ENCODE measurements around the gene HAO2.
A peak's percentile ranks its signal among the peaks of the same experiment; 100 is the strongest.
"Not testable (repeated sequence)": the region's sequence is repeated elsewhere in the genome, so short reads cannot be mapped to it uniquely, and the experiment has no call there.

HAO2 gene

GRCh38 chr1:119367432-119368124, 1.0 kb upstream of the HAO2 start:
- Histone ChIP-seq H3K9ac (ENCODE audit: low read length) (no peak overlapping the region), H3K27me3 (replicated peaks; ENCODE audit: control insufficient read depth, insufficient read depth, low read length) (peaks cover 4% of the 10 kb centered on the region), H3K4me1 (ENCODE audit: control insufficient read depth, insufficient read depth, low read length) (peaks cover 5% of the 10 kb centered on the region), H3K36me3 (ENCODE audit: control insufficient read depth, insufficient read depth, low read length, severe bottlenecking) (no peaks in the 10 kb centered on the region), H3K9me3 (ENCODE audit: control insufficient read depth, low read length) (no peaks in the 10 kb centered on the region), H3K4me3 (ENCODE audit: low read length) (no peak overlapping the region)
- DNase-seq (ENCODE audit: low read depth), result peak; percentile 79

DNA sequence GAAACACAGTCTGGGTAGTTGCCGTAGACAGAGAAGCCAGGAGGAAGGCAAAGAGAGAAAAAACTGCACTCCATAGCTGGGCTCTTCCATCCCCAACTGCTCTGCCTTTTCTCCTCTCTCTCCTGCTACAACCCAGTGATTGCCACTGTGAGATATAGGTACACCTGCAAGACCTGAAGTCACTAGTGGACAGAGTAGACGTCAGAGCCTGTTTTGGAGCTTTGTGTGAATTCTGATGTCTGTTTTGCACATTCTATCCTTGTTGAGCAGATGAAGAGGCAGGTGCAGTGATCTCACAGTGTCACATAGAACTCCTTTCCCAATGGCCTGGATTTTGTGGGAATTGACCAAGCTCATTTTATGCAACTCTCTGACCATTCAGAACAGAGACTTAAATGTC, 2.2 kb downstream of the HAO2 start:
- Histone ChIP-seq H3K4me3 (ENCODE audit: low read length) (no peak overlapping the region), H3K9ac (ENCODE audit: low read length) (no peak overlapping the region), H3K4me1 (ENCODE audit: control insufficient read depth, insufficient read depth, low read length) (peaks cover 7% of the 10 kb centered on the region), H3K36me3 (ENCODE audit: control insufficient read depth, insufficient read depth, low read length, severe bottlenecking) (no peaks in the 10 kb centered on the region), H3K27me3 (replicated peaks; ENCODE audit: control insufficient read depth, insufficient read depth, low read length) (peaks cover 4% of the 10 kb centered on the region), H3K9me3 (ENCODE audit: control insufficient read depth, low read length) (no peaks in the 10 kb centered on the region)
- no peak for DNase-seq (ENCODE audit: low read depth)

GRCh38 chr1:119371815-119372214, 3.2 kb downstream of the HAO2 start:
- Histone ChIP-seq H3K27me3 (replicated peaks; ENCODE audit: control insufficient read depth, insufficient read depth, low read length) (peaks cover 4% of the 10 kb centered on the region), H3K9ac (ENCODE audit: low read length) (no peak overlapping the region), H3K36me3 (ENCODE audit: control insufficient read depth, insufficient read depth, low read length, severe bottlenecking) (no peaks in the 10 kb centered on the region), H3K4me1 (ENCODE audit: control insufficient read depth, insufficient read depth, low read length) (peaks cover 7% of the 10 kb centered on the region), H3K9me3 (ENCODE audit: control insufficient read depth, low read length) (no peaks in the 10 kb centered on the region), H3K4me3 (ENCODE audit: low read length) (no peak overlapping the region)
- DNase-seq (ENCODE audit: low read depth), result no peak

DNA sequence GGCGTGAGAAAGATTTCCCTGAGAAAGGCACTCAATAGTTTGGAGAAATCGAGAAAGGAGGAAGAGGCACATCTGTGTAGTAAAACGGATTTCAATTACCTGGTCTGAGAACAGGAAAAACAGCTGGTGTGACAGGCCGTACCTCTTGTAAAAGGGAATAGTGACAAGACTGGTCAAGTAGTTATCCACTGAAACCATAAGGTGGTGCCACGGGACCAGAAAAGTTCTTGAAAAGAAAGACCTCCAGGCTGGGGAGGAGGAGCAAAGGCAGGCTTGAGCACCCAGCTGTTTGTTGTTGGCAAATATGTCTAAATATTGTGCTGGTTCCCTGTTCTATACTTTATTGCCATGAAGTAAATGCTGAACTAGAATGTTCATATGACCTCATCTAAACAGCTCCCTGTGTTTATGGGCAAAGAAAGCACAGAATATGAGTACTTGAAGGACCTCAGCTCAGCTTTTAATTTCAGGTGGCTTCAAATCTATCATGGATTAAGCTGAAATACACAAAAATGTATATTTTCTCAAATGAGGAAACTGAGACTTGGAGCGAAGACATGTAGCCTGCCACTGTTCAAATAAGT, 4.0 kb downstream of the HAO2 start:
- peak; percentile 18 for DNase-seq (ENCODE audit: low read depth)
- Histone ChIP-seq H3K9ac (ENCODE audit: low read length) (no peak overlapping the region), H3K9me3 (ENCODE audit: control insufficient read depth, low read length) (no peaks in the 10 kb centered on the region), H3K4me3 (ENCODE audit: low read length) (no peak overlapping the region), H3K27me3 (replicated peaks; ENCODE audit: control insufficient read depth, insufficient read depth, low read length) (peaks cover 4% of the 10 kb centered on the region), H3K36me3 (ENCODE audit: control insufficient read depth, insufficient read depth, low read length, severe bottlenecking) (no peaks in the 10 kb centered on the region), H3K4me1 (ENCODE audit: control insufficient read depth, insufficient read depth, low read length) (peaks cover 7% of the 10 kb centered on the region)

GRCh38 chr1:119373465-119373864, 4.9 kb downstream of the HAO2 start:
- Histone ChIP-seq H3K9me3 (ENCODE audit: control insufficient read depth, low read length) (no peaks in the 10 kb centered on the region), H3K36me3 (ENCODE audit: control insufficient read depth, insufficient read depth, low read length, severe bottlenecking) (no peaks in the 10 kb centered on the region), H3K27me3 (replicated peaks; ENCODE audit: control insufficient read depth, insufficient read depth, low read length) (peaks cover 4% of the 10 kb centered on the region), H3K4me1 (ENCODE audit: control insufficient read depth, insufficient read depth, low read length) (peaks cover 7% of the 10 kb centered on the region), H3K9ac (ENCODE audit: low read length) (no peak overlapping the region), H3K4me3 (ENCODE audit: low read length) (no peak overlapping the region)
- peak; percentile 10 for DNase-seq (ENCODE audit: low read depth)

DNA sequence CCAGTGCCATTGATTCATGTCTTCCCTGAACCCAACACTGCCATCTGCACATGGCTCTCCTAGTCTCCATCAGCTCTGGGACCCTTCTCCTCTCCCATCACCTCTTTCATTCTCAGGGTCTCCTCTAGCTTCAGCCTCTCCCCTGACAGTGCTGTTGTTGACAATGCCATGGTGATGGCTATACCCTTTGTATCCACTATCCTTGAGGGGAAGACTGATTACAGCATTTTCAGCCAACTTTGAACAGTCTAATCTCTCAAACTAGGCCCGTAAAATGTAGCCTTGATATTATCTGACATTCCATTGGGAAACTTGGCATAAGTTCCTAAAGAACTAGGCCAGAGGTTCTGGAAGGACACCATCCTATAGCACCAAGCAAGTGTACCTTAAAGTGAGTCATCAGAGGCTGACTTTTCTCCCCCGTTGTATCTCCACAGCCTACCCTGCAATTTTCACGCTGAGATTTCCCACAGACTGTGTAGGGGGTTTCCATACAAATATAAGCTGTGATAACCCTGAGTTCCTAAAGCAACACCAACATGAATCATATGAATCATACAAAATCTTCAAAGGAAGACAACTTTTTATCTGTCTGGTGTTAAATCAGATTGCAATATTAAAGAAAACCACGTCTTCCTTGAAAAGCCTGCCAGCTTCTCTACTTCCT, 5.8 kb downstream of the HAO2 start:
- Histone ChIP-seq H3K27me3 (replicated peaks; ENCODE audit: control insufficient read depth, insufficient read depth, low read length) (peaks cover 9% of the 10 kb centered on the region), H3K36me3 (ENCODE audit: control insufficient read depth, insufficient read depth, low read length, severe bottlenecking) (no peaks in the 10 kb centered on the region), H3K9me3 (ENCODE audit: control insufficient read depth, low read length) (no peaks in the 10 kb centered on the region), H3K4me3 (ENCODE audit: low read length) (no peak overlapping the region), H3K4me1 (ENCODE audit: control insufficient read depth, insufficient read depth, low read length) (peaks cover 7% of the 10 kb centered on the region), H3K9ac (ENCODE audit: low read length) (no peak overlapping the region)
- DNase-seq (ENCODE audit: low read depth), result no peak

DNA sequence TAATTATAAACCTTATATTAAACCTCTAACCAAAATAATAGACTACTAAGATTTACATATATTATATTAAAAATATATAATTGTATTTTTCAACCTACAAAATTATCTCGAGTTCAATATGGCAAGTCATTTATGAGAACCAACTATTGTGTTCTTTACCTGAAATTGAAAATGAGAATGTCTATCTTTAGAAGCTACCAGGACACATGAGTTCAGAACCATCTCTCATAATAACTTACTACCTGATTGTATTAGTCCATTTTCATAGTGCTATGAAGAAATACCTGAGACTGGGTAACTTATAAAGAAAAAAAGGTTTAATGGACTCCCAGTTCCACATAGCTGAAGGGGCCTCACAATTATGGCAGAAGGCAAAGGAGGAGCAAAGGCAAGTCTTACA, 6.8 kb downstream of the HAO2 start:
- Histone ChIP-seq H3K9ac (ENCODE audit: low read length) (no peak overlapping the region), H3K4me3 (ENCODE audit: low read length) (no peak overlapping the region), H3K27me3 (replicated peaks; ENCODE audit: control insufficient read depth, insufficient read depth, low read length) (peaks cover 17% of the 10 kb centered on the region)

GRCh38 chr1:119376594-119376993, 8.0 kb downstream of the HAO2 start:
- Histone ChIP-seq H3K36me3 (ENCODE audit: control insufficient read depth, insufficient read depth, low read length, severe bottlenecking) (no peaks in the 10 kb centered on the region), H3K27me3 (replicated peaks; ENCODE audit: control insufficient read depth, insufficient read depth, low read length) (peaks cover 15% of the 10 kb centered on the region), H3K4me3 (ENCODE audit: low read length) (no peak overlapping the region), H3K9me3 (ENCODE audit: control insufficient read depth, low read length) (no peaks in the 10 kb centered on the region), H3K4me1 (ENCODE audit: control insufficient read depth, insufficient read depth, low read length) (peaks cover 15% of the 10 kb centered on the region), H3K9ac (ENCODE audit: low read length) (no peak overlapping the region)
- no peak for DNase-seq (ENCODE audit: low read depth)

More for the DNA sequence above, 6.8 kb downstream of the HAO2 start:
- H3K9me3 ChIP-seq (ENCODE audit: control insufficient read depth, low read length), result no peaks in the 10 kb centered on the region
- no peak for DNase-seq (ENCODE audit: low read depth)
- H3K4me1 ChIP-seq (ENCODE audit: control insufficient read depth, insufficient read depth, low read length), result peaks cover 11% of the 10 kb centered on the region
- H3K36me3 ChIP-seq (ENCODE audit: control insufficient read depth, insufficient read depth, low read length, severe bottlenecking), result no peaks in the 10 kb centered on the region

GRCh38 chr1:119377594-119377993, 9.0 kb downstream of the HAO2 start:
- Histone ChIP-seq H3K27me3 (replicated peaks; ENCODE audit: control insufficient read depth, insufficient read depth, low read length) (peaks cover 15% of the 10 kb centered on the region), H3K4me1 (ENCODE audit: control insufficient read depth, insufficient read depth, low read length) (peaks cover 15% of the 10 kb centered on the region)
- H3K9ac ChIP-seq (ENCODE audit: low read length); DNase-seq (ENCODE audit: low read depth); H3K4me3 ChIP-seq (ENCODE audit: low read length); H3K36me3 ChIP-seq (ENCODE audit: control insufficient read depth, insufficient read depth, low read length, severe bottlenecking); H3K9me3 ChIP-seq (ENCODE audit: control insufficient read depth, low read length): not testable (repeated sequence)

DNA sequence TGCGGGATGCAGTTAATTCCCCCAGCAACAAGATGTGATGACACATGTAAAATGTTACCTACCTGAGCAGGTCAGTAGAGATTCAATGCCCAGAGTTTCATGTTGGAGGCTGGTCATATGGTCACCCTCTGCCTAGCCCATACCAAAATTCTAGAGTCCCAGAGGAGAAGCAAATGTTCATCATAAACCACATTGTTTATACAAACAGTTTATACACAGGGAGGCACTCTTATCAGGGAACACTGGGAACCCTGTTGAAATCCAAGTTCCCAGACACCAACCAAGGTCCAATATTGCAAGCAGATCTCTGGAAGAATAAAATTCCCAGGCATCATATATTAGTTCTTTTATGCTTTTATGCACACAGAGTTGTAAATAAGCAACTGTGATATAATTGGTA, 10.5 kb downstream of the HAO2 start:
- H3K9ac ChIP-seq (ENCODE audit: low read length), result no peak overlapping the region
- H3K36me3 ChIP-seq (ENCODE audit: control insufficient read depth, insufficient read depth, low read length, severe bottlenecking), result no peaks in the 10 kb centered on the region
- no peak overlapping the region for H3K4me3 ChIP-seq (ENCODE audit: low read length)
- peaks cover 15% of the 10 kb centered on the region for H3K4me1 ChIP-seq (ENCODE audit: control insufficient read depth, insufficient read depth, low read length)
- DNase-seq (ENCODE audit: low read depth), result no peak
- no peaks in the 10 kb centered on the region for H3K9me3 ChIP-seq (ENCODE audit: control insufficient read depth, low read length)
- H3K27me3 ChIP-seq (replicated peaks; ENCODE audit: control insufficient read depth, insufficient read depth, low read length), result peaks cover 15% of the 10 kb centered on the region

DNA sequence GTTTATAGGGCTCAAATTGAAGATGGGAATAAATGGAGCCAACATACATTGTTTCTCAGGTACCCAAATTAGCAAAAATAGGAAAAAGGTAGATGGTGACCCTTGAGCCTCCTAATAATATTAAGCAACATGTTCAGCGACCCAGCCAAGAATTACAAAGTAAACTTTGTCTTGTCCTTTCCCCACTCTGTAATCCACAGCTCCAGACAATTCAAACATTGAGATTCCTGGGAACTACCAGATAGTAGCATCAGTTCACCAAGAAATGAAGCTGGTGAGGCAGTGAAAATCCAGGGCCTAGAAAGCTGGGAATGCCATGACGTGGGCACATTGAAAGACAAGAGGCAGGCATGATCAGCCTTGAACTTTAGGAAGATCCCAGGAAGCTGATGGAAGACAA, 11.7 kb downstream of the HAO2 start:
- H3K9ac ChIP-seq (ENCODE audit: low read length), result no peak overlapping the region
- H3K27me3 ChIP-seq (replicated peaks; ENCODE audit: control insufficient read depth, insufficient read depth, low read length), result peaks cover 15% of the 10 kb centered on the region
- H3K9me3 ChIP-seq (ENCODE audit: control insufficient read depth, low read length), result no peaks in the 10 kb centered on the region
- no peaks in the 10 kb centered on the region for H3K36me3 ChIP-seq (ENCODE audit: control insufficient read depth, insufficient read depth, low read length, severe bottlenecking)
- DNase-seq (ENCODE audit: low read depth), result no peak
- H3K4me3 ChIP-seq (ENCODE audit: low read length), result no peak overlapping the region
- H3K4me1 ChIP-seq (ENCODE audit: control insufficient read depth, insufficient read depth, low read length), result peaks cover 9% of the 10 kb centered on the region

All from adipocyte (in vitro differentiated cells).